HG03060 (cell line): ENCODE results near the gene UBE2F.
"Not testable (repeated sequence)": the region's sequence is repeated elsewhere in the genome, so short reads cannot be mapped to it uniquely, and the experiment has no call there.

Source experiments
- ATAC-seq: cut with Tn5 transposase; IDR thresholded peaks from one replicate; pipeline ENCODE4 v1.9.1; 2021; ENCODE audit warnings: low read depth, moderate number of reproducible peaks; ENCODE audit not compliant: unreplicated experiment

UBE2F gene

DNA sequence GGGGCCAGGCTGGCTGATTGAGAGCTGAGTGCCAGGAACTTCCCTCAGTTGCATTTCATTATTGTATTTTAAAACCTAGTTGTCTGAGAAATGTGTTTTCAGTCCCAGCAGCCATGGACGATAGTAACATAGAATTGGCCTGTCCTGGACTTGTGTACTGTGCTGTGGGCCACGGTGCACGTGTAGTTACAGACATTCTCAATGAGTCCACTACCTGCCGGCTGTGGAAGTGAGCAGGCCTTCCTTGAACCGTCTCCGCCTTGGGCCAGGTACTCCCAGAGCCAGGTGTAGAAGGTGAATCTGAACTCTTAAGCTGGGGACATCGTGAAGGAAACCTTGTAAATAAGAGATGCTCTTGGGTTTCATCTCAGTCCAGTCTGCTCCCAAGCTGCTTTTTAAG lies 47.0 kb downstream of the UBE2F start:
- ATAC-seq: no peak

DNA sequence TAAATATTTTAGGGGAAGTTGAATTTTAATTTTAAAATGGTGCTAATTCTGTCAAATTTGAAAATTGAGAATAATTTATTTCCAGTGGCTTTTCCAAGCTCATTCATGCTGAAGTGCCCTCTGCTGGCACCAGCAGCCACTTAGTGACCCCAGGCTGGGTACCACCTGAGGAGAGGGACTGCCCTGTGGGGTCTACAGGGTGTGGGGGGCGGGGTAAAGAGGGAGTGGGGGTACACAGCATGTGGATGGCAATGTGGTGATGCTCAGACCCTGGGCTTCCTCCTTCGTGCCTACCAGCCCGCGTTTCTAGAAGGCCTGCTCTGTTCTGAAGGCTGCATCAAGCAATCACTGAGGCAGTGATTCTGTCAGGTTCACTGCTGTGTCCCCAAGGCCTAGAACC lies 48.9 kb downstream of the UBE2F start:
- no peak for ATAC-seq

DNA sequence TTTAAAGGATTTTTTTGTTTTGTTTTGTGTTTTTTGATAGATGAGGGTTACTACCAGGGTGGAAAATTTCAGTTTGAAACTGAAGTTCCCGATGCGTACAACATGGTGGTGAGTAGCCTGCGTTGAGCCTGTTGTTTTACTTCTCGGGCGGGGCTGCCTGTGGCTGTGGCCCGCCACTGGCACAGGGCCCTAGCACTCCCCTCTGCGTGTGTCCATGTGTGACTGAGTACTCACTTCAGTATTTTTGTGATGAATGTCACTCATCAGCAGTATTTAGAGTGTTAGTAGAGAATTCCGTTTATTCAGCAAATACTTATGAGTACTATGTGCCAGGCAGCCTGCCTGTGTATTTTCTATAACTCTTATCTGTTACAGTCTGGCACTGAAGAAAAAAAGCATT lies 49.7 kb downstream of the UBE2F start:
- ATAC-seq: no peak

DNA sequence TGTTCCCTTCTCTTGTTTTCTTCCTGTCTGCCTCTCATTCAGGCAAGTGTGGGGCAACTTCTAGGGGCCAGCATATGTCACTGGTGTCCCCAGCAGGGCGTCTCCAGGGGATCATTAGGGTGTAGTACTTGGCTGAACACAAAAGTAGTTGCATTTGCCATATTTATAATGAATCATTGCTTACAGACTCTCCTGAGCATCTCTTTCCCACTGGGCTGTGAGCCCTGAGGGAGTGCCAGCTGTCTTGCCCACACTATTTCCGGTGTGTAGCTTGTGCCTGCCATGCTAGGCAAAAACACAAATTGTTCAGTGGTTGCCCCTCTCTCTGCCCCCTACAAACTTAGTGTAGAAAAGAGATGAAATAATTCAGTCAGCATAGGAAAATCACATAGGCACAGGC lies 53.1 kb downstream of the UBE2F start:
- no peak for ATAC-seq

DNA sequence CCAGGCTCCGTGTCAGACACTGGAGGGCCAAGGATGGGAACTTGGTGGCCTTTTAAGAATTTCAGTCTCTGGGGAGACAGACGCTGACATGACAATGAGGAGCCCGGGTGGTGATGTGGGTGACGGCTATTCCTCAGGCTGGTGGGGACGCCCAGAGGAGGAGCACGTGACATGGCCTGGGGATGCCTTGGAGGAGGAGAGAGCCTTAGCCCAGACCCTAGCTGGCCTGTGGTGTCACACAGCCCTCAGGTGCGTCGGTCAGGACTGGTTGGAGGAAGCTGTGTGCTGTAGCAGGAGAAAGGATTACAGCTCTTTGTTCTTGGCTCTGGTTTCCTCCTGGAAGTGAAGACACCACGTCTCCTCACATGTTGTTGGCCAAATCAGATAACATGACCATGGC lies 54.0 kb downstream of the UBE2F start:
- no peak for ATAC-seq

DNA sequence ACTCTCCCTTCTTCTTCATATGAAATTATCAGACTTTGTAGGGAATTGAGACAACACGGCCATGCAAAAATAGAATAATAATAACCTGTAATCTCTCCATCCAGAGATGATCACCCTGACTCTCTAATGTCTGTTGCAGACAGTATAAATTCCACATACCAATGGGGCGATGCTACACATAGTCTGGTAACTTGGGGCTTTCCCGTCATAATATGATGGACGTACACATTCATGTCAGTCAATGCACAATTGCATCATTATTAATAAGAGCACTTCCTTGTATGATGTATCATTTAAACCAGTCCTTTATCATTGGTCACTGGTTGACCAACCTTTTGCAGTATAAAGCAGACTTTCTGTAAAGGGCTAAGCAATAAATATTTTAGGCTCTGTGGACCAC lies 54.5 kb downstream of the UBE2F start:
- no peak for ATAC-seq

DNA sequence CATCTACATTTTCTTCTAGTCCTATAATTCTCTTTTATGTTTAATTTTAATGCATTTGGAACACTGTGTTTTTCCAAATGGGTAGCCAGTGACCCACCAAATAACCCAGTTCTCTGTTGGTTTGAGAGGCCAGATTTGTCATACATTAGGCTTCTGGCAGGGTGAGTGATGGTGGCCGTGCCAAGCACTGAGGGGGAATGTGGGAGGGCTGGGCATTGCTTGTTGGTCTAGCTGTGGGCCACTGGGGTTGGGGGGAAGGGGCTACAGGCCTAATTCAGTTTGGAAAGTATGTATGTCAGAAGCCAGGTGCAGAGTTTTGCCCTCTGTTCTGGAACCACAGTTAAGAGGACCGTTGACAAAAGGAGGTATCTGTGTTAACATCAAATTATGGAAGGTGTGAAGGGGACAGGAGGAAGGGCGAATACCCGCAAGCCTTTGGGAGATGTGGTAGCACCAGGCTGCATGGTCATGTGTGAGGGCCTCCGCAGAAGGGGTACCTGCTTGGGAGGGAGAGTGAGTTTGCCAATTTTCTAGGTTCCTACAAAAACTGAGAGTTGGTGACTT lies 55.9 kb downstream of the UBE2F start:
- ATAC-seq: no peak

DNA sequence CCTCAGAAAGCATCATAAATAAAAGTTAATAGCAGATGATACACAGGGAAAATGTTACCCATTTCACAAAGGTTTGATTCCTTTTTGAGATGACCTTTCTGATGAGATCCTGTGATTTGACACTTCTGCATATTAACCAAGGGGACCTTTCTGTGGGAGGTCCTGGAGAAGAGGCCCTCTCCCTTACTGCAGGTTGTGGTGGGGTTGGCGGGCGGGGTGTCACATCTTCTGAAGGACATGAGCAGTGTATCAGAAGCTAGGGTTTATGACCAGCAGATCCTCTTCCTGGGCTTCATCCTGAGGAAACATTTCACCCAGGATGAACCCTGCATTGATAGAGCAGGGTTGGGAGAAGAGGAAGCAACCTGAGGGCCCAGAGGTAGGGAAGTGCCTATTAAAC lies 56.8 kb downstream of the UBE2F start:
- ATAC-seq: no peak

DNA sequence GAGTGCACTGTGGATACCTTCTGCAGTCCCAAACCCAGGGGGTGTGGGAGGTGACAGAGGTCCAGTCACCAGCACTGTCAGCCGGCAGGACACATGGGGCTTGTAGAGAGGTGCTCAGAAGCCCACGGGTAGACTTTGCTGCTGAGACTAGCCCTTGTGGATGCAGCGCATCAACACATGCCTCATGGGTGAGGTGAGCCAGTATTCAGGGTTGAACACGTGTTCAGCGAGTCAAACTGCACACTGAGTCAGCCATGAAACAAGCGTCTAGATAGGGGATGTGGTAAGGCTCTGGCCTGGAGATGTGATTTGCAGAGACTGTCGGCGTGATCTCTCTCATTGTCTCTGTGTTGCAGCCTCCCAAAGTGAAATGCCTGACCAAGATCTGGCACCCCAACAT lies 58.2 kb downstream of the UBE2F start:
- no peak for ATAC-seq

DNA sequence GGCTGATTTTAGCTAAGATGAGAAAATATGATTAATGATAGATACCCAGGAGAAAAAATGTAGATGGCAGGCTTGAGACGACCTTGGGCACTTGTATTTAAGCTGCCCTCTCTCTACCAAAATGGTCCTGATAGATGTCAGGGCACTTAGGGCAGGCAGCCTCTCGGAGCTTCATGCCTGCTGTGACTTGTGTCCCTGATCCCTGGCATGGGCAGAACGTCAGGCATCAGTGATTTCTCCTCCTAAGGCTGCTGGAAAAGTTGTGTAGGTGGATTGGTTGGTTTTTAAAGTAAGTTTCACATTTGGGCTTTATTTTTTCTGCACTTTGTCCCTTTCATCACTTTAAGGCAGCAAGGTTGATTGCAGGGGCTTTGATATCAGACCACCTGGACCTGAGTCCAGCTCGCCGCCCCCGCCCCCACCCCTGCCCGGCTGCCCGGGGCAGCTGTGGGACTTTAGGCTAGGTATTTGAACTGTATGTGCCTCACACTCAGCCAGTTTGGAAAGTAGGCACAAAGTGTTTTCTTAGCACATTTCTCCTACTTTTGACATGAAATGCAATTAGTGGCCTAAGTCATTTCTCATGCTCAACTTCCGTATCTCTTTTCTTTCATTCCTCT lies 59.0 kb downstream of the UBE2F start:
- ATAC-seq: no peak

DNA sequence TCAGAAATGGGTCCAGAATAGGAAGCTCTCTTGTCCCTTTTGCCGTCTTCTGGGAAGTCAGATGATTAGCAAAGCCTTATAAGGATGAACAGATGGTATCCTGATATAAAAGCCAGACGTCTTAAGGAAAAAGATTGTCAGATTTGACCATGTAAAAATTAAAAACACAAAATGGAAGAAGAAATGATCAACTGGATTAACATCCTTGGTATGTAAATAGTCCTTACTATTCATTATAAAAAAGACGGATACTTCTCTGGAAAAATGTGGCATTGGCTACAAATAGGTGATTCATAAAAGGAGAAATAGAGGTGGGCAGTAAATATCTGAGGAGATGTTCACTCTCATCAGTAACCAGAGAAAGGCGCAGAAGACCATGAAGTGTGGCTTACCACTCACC lies 60.2 kb downstream of the UBE2F start:
- no peak for ATAC-seq

DNA sequence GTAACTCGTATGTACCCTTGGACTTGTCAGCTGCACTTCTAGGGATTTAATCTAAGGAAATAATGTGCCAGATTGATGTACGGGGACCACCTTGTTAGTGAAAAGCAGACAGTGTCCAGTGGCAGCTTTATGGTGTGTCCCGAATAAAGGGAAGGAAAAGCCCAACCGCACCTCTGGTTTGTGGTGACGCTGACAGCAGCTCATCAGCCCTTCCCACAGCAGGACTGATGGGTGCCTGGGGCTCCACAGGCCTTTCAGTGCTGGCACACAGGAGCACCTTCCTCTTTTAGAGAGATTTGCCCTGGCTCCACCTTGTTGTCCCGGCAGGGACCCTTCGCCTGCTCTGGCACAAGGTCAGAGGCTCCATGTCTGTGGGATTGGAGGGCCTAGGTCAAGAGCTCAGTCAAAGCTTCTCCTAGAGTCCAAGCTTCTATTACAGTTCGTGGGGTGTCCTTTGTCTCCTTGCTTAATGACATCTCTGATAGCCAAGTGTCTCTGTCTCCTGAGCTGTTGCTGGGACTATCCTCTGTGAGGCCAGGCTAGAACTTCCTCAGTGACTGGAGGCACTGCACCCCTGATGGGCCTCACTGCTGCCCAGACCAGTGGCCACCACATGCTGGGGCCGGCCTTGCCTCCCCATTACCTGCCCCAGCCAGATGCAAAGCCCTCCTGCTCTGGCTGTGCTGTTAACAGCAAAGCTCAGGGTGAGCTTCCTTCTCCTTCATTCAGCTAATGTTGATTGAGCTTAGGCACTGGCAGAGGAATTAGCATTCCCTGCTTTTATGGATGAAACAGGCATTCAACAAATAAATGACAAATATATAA lies 61.0 kb downstream of the UBE2F start:
- ATAC-seq: no peak

DNA sequence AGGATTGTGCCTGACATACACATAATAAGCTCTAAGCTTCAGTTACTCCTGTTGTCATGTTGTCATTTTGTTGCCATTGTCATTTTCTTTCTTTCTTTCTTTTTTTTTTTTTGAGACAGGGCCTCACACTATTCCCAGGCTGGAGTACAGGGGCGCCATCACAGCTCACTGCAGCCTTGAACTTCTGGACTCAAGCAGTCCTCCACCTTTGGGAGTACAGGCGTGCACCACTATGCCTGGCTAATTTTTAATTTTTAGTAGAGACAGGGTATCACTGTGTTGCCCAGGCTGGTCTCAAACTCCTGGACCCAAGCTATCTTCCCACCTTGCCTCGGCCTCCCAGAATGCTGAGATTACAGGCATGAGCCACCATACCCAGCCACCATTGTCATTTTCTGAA lies 63.0 kb downstream of the UBE2F start:
- no peak for ATAC-seq

DNA sequence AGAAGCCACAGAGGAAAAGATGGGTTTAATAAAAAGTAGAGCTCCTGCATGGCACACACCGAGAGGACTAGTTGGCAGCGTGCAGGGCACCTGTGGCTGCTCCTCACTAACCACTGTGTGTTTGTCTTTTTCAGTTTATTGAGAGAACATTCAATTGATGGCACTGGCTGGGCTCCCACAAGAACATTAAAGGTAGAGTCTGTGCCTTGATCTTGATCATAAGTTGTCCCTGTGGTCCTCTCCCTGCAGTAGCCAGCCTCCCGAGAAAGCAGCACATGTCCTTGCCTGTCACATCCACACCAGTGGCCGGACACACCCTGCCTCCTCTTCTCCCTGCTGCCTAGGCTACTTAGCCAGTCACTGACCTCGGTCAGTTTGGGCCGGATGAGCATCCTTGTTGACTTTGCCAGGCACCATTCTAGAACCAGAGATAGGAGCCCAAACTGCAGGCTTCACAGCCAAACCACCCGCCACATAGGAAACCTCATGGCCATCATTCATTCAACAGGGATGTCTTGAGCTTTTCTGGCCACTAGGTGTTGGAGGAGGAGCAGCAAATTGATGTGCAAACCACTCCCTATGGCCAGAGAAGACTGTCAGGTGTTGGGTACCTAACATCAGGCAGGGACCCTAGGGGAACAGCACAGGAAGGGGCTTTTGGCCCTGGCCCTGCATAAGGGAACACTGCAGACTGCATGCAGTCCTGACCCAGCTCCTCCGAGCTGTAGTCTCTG lies 63.8 kb downstream of the UBE2F start:
- ATAC-seq: no peak

DNA sequence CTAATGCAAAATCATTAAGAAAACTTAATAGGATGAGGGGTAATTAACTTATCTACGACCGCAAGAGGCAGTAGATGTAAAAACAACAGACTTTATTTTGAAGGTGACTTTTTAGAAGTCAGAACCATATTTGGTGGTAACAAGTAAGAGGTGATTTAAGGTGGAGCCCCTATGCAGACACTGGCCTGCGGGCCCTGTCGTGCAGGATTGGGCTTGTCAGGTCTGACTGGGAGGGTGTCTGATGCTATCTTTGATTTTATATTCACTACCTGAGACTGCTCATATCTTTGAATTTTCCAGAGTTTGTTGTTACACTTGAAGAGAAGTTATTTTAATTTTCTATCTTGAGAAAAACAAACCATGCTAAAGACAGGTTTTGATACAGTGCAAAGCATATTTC lies 64.9 kb downstream of the UBE2F start:
- ATAC-seq: no peak

DNA sequence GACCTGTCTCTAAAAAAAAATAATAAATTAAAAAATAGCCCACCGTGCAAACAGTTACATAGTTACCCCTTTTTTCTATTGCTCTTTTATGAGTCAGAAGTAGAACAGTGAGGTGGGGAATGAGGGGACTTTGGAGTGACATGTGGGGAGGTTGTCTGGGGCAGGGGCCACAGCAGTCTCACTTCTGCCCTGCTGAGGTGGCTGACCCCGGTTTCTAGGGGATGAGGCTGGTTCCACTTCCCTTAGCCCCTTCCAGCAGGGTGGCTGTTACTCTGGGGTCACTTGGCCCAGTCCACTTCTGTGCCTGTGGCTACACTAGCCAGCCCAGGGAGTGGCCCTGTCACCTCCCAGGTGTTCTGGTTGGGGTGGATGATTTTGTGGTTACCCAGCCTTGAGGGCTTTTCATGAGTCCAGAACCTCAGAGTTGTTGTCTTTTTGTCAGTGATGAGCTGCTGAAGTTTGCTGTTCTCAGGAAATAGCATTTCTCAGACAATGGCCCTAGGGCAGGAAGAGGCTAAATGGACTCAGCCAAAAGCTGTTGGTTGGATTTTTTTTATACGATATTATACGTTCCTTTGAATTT lies 66.0 kb downstream of the UBE2F start:
- no peak for ATAC-seq

DNA sequence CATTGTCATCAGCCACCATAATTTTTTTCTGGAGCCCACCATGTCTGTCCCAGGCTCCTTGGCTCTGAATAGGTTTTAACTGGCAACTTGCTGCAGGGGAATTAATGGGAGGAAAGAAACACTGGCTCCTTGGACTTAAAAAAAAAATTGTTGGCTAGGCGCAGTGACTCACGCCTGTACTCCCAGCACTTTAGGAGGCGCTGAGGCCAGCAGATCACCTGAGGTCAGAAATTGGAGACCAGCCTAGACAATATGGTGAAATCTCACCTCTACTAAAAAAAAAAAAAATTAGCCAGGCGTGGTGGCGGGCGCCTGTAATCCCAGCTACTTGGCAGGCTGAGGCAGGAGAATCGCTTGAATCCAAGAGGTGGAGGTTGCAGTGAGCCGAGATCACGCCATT lies 67.2 kb downstream of the UBE2F start:
- not testable (repeated sequence) for ATAC-seq

DNA sequence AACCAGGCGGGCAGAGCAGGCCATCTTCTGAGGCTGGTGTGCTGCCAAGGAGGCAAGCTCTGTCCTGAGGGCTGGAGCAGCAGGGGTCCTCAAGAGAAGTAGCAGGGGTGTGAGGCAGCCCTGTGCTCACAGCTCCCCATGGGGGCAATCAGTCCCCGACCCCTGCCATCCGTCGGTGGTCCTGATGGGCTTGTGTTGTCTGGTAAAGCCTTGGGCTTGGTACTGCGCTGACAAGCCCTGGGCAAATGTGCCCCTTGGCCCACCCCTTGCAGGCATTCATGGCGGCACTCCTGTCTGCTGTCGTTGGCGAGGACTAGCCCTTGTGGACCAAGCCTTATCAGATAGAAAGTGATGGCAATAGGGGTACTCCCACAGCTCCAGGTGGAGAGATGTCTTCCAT lies 71.4 kb downstream of the UBE2F start:
- ATAC-seq: no peak

DNA sequence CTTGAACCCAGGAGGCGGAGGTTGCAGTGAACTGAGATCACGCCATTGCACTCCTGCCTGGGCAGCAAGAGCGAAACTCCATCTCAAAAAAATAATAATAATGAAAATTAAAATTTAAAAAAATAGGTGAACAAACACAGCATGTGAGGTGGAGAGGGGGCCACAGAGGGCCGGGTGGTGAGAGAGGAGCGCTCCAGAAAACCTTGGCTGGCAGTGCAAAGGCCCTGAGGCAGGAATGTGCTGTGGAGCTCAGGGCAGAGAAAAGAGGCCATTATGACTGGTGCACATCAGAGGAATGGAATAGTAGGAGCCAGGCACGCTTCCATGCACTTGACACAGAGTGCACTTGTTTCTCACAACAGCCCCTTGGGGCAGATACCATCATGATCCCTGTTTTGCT lies 72.3 kb downstream of the UBE2F start:
- no peak for ATAC-seq

DNA sequence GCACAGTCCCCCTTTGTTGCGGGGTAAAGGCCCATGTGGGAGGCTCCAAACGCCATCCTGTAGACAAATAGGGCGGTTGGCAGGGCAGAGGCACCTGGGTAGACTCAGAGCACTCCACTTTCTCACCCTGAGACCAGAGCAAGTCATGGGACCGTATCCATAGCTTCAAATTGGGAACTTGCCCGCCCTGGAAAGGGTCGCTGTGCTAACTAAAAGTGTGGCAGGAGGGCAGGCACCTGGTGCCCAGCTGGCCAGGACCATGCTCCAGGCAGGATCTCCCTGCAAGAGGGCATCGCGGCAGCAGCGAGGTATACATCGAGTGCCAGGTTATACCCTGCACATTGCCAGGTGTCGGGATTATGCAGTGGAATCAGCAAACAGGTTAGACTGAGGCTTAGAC lies 73.2 kb downstream of the UBE2F start:
- ATAC-seq: no peak

DNA sequence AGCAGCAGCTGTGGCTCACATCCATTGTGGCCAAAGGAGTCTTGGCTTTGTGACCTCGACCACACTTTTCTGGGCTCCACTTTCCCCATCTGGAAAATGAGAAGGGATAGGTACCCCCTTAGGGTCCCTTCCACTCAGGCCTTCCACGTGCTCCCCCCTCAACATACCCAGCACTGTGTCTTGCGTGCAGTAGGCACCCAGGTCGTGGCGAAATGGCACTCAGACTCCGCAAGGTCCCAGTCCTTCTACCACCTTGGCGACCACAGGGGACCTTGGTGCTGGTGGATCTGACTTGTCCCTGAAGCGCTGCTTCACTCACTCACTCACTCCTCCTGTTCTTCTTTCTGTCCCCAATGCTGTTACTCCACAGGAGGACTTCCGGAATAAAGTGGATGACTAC lies 74.1 kb downstream of the UBE2F start:
- no peak for ATAC-seq
